Right atrium auricular region (tissue), 2 donors: ENCODE data around the gene SLC9A8. TPM values are rescaled to one million over a fixed set of nuclear protein-coding genes. Genes with fewer than 3 reads are reported as not detected.
"Not testable (repeated sequence)": the region's sequence is repeated elsewhere in the genome, so short reads cannot be mapped to it uniquely, and the experiment has no call there.

Source experiments
- DNase-seq: peaks from one replicate; pipeline ENCODE4 v3.0.0-alpha.2; 2019; ENCODE audit warnings: low spot score
- H3K27ac ChIP-seq, 2 donors: fragments of 200-600 bp; sonication (generic); 1 replicate in 1 of 2; 2 replicates in 1 of 2; pipeline ENCODE4 v1.5.1; 2016 to 2019
- H3K27me3 ChIP-seq, 2 donors: fragments of 200-600 bp; sonication (generic); one replicate each; pipeline versions ENCODE4 v1.5.1 to v1.6.0; 2017 to 2019
- H3K36me3 ChIP-seq: fragments of 200-600 bp; sonication (generic); one replicate; pipeline ENCODE4 v1.5.1; 2016
- H3K4me1 ChIP-seq, 2 donors: fragments of 200-600 bp; sonication (generic); one replicate each; pipeline versions ENCODE4 v1.5.1 to v1.6.0; 2017 to 2019
- H3K4me3 ChIP-seq, 2 donors: fragments of 200-600 bp; sonication (generic); 1 replicate in 1 of 2; 2 replicates in 1 of 2; pipeline ENCODE4 v1.5.1; 2017 to 2019; ENCODE audit warnings: mild to moderate bottlenecking in 1 of 2, moderate library complexity in 1 of 2
- H3K9me3 ChIP-seq, 2 donors: fragments of 200-600 bp; sonication (generic); one replicate each; pipeline ENCODE4 v1.5.1; 2019
- total RNA-seq, 2 donors: library from RNA; depleted of rRNA; stranded (reverse); fragments of >200 nt; gene quantifications; one replicate each; pipeline ENCODE4 v1.1.0, GENCODE V29; 2016
- TF ChIP-seq, protein P1 (sequence below), 2 donors: fragments of 200-600 bp; sonication (generic); IDR thresholded peaks; one replicate each; pipeline ENCODE4 v1.5.1; 2019; ENCODE audit warnings: antibody characterized with exemption in 2 of 2

Gene SLC9A8
- total RNA-seq, 2 donors from 2014 or later, result 5.8 to 6.3 TPM

DNA sequence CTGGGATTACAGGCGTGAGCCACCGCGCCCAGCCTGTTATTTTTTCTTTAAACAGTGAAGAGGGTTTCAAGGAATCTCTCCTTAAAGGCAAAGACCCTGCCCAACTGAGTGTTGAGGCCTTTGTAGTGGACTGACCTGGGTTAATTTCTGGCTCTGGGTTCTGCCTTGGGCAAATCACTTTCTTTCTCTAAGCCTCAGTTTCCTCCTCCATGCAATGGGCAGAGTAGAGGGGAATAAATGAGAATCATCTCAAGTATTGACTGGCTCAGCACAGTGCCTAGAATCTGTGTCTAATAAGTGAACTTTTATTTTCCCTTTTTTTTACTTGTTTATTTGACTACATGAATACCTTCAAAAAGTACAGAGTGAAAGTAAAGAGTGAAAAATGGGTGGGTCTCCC lies 31.0 kb upstream of the SLC9A8 start:
- TF ChIP-seq, protein P1, sequence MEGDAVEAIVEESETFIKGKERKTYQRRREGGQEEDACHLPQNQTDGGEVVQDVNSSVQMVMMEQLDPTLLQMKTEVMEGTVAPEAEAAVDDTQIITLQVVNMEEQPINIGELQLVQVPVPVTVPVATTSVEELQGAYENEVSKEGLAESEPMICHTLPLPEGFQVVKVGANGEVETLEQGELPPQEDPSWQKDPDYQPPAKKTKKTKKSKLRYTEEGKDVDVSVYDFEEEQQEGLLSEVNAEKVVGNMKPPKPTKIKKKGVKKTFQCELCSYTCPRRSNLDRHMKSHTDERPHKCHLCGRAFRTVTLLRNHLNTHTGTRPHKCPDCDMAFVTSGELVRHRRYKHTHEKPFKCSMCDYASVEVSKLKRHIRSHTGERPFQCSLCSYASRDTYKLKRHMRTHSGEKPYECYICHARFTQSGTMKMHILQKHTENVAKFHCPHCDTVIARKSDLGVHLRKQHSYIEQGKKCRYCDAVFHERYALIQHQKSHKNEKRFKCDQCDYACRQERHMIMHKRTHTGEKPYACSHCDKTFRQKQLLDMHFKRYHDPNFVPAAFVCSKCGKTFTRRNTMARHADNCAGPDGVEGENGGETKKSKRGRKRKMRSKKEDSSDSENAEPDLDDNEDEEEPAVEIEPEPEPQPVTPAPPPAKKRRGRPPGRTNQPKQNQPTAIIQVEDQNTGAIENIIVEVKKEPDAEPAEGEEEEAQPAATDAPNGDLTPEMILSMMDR (IDR thresholded peaks at IDR 0.05), result no peak
- Histone ChIP-seq H3K9me3 (no peaks in the 10 kb centered on the region), H3K36me3 (no peaks in the 10 kb centered on the region), H3K27me3 (no peaks in the 10 kb centered on the region), H3K4me1 (peaks cover 0 to 2% of the 10 kb centered on the region in 2 donors), H3K27ac (no peak overlapping the region), H3K4me3 (no peak overlapping the region)
- no peak for DNase-seq

DNA sequence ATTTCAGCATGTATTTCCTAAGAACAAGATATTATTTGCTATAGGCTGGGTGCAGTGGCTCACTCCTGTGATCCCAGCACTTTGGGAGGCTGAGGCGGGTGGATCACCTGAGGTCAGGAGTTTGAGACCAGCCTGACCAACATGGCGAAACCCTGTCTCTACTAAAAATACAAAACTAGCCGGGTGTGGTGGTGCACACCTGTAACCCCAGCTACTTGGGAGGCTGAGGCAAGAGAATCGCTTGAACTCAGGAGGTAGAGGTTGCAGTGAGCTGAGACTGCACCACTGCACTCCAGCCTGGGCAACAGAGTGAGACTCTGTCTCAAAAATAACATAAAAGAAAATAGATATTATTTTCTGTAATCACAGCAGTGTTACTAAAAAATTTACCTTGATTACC lies 30.2 kb upstream of the SLC9A8 start:
- H3K36me3 ChIP-seq, H3K27me3 ChIP-seq, H3K9me3 ChIP-seq, H3K4me3 ChIP-seq, H3K27ac ChIP-seq, DNase-seq, H3K4me1 ChIP-seq: not testable (repeated sequence)

DNA sequence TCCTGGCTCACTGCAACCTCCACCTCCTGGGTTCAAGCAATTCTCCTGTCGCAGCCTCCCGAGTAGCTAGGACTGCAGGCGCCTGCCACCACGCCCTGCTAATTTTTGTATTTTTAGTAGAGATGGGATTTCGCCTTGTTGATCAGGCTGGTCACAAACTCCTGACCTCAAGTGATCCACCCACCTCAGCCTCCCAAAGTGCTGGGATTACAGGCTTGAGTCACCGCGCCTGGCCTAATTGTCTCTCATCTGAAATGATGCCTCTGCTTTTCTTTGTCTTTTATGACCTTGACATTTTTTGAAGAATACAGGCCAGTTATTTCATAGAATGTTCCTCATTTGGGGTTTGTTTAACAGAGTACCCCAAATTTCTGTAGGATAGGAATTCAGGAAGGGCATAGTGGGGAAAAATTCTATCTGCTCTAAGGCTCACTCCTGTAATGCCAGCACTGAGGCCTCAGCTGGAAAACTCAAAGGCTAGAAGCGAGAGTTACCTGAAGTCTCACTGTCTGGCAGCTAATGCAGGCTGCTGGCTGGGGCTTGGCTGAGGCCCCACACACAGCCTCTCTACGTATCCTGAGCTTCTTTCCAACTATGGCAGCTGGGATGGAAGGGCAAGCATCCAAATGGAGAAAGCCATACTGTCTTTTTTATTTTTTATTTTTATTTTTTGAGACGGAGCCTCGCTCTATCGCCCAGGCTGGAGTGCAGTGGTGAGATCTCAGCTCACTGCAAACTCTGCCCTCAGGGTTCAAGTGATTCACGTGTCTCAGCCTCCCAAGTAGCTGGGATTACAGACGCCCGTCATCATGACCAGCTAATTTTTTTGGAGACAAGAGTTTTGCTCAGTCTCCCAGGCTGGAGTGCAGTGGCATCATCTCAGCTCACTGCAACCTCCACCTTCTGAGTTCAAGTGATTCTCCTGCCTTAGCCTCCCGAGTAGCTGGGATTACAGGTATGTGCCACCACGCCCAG lies 29.3 kb upstream of the SLC9A8 start:
- not testable (repeated sequence) for H3K9me3 ChIP-seq, H3K36me3 ChIP-seq, H3K4me3 ChIP-seq, H3K27me3 ChIP-seq, DNase-seq, H3K27ac ChIP-seq, H3K4me1 ChIP-seq

DNA sequence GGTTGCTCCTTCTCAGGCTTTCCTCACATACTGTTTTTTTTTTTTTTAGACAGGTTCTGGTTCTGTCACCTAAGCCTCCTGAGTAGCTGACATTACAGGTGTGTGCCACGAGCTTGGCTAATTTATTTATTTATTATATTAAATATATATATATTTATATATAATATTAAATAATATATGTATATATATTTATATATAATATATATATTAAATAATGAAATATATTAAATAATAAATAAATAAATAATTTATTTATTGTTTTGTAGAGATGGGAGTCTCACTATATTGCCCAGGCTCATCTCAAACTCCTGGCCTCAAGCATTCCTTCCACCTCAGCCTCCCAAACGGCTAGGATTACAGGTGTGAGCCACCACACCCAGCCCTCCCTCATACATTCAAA lies 28.3 kb upstream of the SLC9A8 start:
- Histone ChIP-seq H3K9me3 (no peaks in the 10 kb centered on the region), H3K4me3 (no peak overlapping the region), H3K36me3 (no peaks in the 10 kb centered on the region), H3K27ac (no peak overlapping the region), H3K27me3 (no peaks in the 10 kb centered on the region), H3K4me1 (no peaks in the 10 kb centered on the region)
- TF ChIP-seq, protein P1 (IDR thresholded peaks at IDR 0.05), result no peak
- DNase-seq, result no peak

DNA sequence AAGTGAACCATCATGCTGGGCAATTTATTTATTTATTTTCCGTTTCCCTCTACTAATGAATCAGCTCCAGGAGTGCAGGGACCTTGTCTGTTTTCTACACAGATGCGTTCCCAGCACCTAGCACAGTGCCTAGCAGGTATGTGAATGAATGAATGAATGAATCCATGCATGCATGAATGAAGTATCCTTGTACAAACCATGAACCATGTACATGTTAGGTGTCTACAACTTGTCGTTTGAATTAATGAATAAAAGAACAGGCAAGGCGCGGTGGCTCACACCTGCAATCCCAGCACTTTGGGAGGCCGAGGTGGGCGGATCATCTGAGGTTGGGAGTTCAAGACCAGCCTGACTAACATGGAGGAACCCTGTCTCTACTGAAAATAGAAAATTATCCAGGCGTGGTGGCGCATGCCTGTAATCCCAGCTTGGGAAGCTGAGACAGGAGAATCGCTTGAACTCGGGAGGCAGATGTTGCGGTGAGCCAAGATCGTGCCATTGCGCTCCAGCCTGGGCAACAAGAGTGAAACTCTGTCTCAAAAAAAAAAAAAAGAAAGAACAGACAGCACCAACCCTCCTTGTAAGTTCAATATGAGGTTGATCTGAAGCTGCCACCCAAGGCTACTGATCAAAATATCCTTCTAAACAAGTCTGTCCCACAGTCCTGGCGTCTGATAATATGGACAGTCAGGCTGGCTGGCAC lies 27.3 kb upstream of the SLC9A8 start:
- no peak for DNase-seq
- H3K4me3 ChIP-seq, result no peak overlapping the region
- H3K9me3 ChIP-seq, result no peaks in the 10 kb centered on the region
- H3K27me3 ChIP-seq, result no peaks in the 10 kb centered on the region
- H3K27ac ChIP-seq, result no peak overlapping the region
- TF ChIP-seq, protein P1 (IDR thresholded peaks at IDR 0.05), result no peak
- H3K36me3 ChIP-seq, result no peaks in the 10 kb centered on the region
- no peaks in the 10 kb centered on the region for H3K4me1 ChIP-seq

DNA sequence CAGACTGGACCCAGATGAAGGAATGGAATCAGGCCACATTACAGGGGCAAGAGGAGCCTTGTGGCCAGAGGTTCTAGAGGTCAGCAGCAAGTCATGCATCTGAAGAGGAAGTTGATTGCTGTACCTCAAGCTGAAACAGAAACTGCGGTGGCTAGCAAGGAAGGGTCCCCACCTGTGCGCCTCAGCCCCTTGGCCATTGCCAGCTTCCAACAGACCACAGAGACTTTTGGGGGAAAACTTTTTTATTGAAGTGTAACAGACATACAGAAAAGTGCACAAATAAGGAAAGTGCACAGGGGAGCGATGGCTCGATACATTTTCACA lies 26.8 kb upstream of the SLC9A8 start:
- no peak overlapping the region for H3K27ac ChIP-seq
- H3K4me3 ChIP-seq, result no peak overlapping the region
- no peaks in the 10 kb centered on the region for H3K36me3 ChIP-seq
- H3K27me3 ChIP-seq, result no peaks in the 10 kb centered on the region
- H3K4me1 ChIP-seq, result no peaks in the 10 kb centered on the region
- no peaks in the 10 kb centered on the region for H3K9me3 ChIP-seq
- TF ChIP-seq, protein P1 (IDR thresholded peaks at IDR 0.05), result no peak
- DNase-seq, result no peak
